ENCODE results near the gene PTPN21.

The PTPN21 gene

GRCh38 chr14:88473791-88474190 lies 81.0 kb downstream of the PTPN21 start:
- H3K9me3 ChIP-seq (ENCODE audit: control insufficient read depth, insufficient read depth, low read depth, low read length): no peaks in the 10 kb centered on the region
- TF ChIP-seq ZNF660 (tag by site-specific recombination; IDR thresholded peaks at IDR 0.05): no peak
- ChIA-PET CTCF (interaction anchor here (0.9 to 1.2 kb wide), 2 partner anchors 14 to 285 kb away, joined by 3 to 4 read pairs; no protein-coding TSS in a partner anchor), POLR2A (no interaction called here)
- no peaks in the 10 kb centered on the region for H3K4me1 ChIP-seq (ENCODE audit: control insufficient read depth, insufficient read depth, low read length)
- H3K27ac ChIP-seq (ENCODE audit: extremely low read depth, low read depth, low read length): no peak overlapping the region
- H3K36me3 ChIP-seq (ENCODE audit: control insufficient read depth in 2 of 2, insufficient read depth in 1 of 2, low read length in 2 of 2): peaks cover 6 to 33% of the 10 kb centered on the region in 2 experiments; a peak in 2 of 3 replicates
- no peak overlapping the region for H3K4me3 ChIP-seq (ENCODE audit: low read depth, low read length)

- TF ChIP-seq KLF7 (tag by site-specific recombination; IDR thresholded peaks at IDR 0.05; ENCODE audit: borderline replicate concordance): no peak
- no peak for TF ChIP-seq GLI2 (tag by site-specific recombination; IDR thresholded peaks at IDR 0.05; ENCODE audit: borderline replicate concordance, low read depth)
- no peak for TF ChIP-seq ZNF776 (tag by site-specific recombination; IDR thresholded peaks at IDR 0.05; ENCODE audit: borderline replicate concordance)
- no peak for TF ChIP-seq ZNF48 (tag by site-specific recombination; IDR thresholded peaks at IDR 0.05)
- no peak for TF ChIP-seq ZNF274 (IDR thresholded peaks at IDR 0.05; ENCODE audit: low read length)
- no peak for TF ChIP-seq ZNF274 (tag by site-specific recombination; IDR thresholded peaks at IDR 0.05; ENCODE audit: borderline replicate concordance)
- TF ChIP-seq HIC1 (tag by site-specific recombination; IDR thresholded peaks at IDR 0.05): no peak
- no peak for TF ChIP-seq ZNF621 (tag by site-specific recombination; IDR thresholded peaks at IDR 0.05)
- no peak for TF ChIP-seq ZNF202 (tag by site-specific recombination; IDR thresholded peaks at IDR 0.05; ENCODE audit: borderline replicate concordance)
- TF ChIP-seq ZNF510 (tag by site-specific recombination; IDR thresholded peaks at IDR 0.05; ENCODE audit: insufficient replicate concordance): no peak
- no peak for TF ChIP-seq ZNF366 (tag by site-specific recombination; conservative IDR thresholded peaks at IDR 0.05)
- TF ChIP-seq REPIN1 (tag by site-specific recombination; IDR thresholded peaks at IDR 0.05; ENCODE audit: low read depth): no peak
- TF ChIP-seq ZNF664 (tag by site-specific recombination; IDR thresholded peaks at IDR 0.05): no peak
- TF ChIP-seq OSR2 (tag by site-specific recombination; IDR thresholded peaks at IDR 0.05): no peak
- TF ChIP-seq PRDM6 (tag by site-specific recombination; IDR thresholded peaks at IDR 0.05): no peak
- TF ChIP-seq ZNF658 (tag by site-specific recombination; IDR thresholded peaks at IDR 0.05): no peak
- no peak for TF ChIP-seq ZNF404 (tag by site-specific recombination; IDR thresholded peaks at IDR 0.05)
- no peak for TF ChIP-seq ZNF549 (tag by site-specific recombination; IDR thresholded peaks at IDR 0.05)
- Histone ChIP-seq H3K9me3 (ENCODE audit: control insufficient read depth, insufficient read depth, low read depth, low read length) (no peaks in the 10 kb centered on the region), H3K4me1 (ENCODE audit: control insufficient read depth, insufficient read depth, low read length) (no peaks in the 10 kb centered on the region), H3K27ac (ENCODE audit: extremely low read depth, low read depth, low read length) (no peak overlapping the region), H3K36me3 (ENCODE audit: control insufficient read depth in 2 of 2, insufficient read depth in 1 of 2, low read length in 2 of 2) (peaks cover 6 to 38% of the 10 kb centered on the region in 2 experiments; a peak in 2 of 3 replicates), H3K4me3 (ENCODE audit: low read depth, low read length) (no peak overlapping the region)
- POLR2A ChIA-PET: no interaction called here
- CTCF ChIA-PET: interaction anchor here (0.6 to 1.4 kb wide), 2 partner anchors 90 to 281 kb away, joined by 3 read pairs; no protein-coding TSS in a partner anchor
These were observed 84.0 kb downstream of the PTPN21 start for GRCh38 chr14:88470542-88471440.
